GM21390 (cell line): ENCODE data around the gene FOXO1.

Source experiments
- ATAC-seq: cut with Tn5 transposase; IDR thresholded peaks from one replicate; pipeline ENCODE4 v1.9.1; 2021; ENCODE audit not compliant: unreplicated experiment

The FOXO1 gene

DNA sequence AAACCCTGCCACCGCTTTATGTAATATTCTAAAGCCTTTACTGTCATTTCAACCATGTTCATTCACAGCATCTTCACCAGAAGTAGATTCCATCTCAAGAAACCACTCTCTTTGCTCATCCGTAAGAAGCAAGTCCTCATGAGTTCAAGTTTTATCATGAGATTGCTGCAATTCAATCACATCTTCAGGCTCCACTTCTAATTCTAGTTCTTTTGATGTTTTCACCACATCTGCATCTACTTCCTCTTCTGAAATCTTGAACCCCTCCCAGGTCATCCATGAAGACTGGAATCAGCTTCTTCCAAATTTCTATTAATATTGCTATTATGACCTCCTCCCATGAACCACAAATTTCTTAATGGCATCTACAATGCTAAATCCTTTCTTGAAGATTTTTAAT is 83.9 kb downstream of the FOXO1 start:
- no peak for ATAC-seq

DNA sequence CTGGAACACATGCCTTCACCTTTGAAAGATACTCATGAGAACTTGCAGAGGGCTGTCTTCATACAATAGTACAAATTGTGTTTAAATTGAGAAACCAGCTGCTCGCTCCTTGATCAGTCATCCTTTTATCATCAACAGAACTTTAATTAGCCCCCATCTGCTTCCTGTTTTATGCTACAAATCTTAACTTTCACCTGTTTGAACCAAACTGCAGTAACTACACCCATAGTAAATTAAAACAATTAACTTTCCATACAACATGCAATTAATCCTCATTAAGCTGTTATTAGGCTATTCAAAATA is 85.2 kb downstream of the FOXO1 start:
- ATAC-seq, result no peak

DNA sequence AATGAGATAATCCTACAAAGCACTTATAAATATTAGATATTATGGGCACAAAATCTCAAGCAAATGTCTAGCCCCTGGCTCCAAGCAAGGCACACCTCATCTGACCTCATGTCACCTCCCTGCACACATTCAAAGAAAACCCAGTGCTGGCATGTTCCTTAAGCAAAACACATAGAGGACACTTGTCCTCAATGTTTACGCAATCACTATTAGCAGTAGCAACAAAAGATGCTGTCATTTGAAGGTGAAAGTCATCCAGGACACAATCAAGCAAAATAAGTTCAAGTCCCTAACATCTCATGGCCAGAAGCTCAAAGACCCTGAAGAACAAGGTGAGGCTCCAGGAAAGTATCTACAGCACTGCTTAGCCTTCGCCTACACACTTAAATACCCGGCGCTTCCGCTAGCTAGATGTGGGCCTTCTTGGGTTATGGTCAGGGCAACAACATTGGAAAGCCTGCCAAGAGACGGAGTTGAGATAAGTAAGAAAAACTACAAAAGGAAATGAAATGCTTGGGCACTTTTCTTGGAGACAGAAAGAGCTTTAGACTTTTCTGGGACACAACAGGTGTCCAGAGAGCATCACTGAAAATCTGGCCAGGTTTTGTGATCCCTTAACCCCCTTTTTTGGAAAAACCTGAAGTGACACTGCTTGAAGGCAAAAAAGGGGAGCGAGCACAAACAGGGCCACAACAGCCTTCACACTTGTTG is 85.7 kb downstream of the FOXO1 start:
- no peak for ATAC-seq

DNA sequence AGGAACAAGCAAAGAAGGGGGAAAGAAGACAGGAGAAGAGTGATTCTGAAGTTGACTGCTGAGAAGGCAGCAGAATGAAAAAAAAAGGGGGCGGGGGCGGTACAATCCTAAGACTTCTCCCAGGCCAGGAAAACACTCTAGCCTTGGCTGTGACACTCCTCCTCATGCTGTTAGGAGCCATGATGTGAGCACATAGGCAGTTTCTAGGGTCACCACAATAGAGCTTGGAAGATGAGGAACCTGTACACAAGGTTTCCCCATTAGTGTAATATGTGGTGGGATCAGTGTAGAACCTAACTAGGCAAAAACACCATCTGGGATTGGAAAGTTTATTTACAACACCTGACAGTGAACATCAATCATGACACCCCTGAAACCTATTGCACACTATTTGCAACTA is 86.9 kb downstream of the FOXO1 start:
- no peak for ATAC-seq

DNA sequence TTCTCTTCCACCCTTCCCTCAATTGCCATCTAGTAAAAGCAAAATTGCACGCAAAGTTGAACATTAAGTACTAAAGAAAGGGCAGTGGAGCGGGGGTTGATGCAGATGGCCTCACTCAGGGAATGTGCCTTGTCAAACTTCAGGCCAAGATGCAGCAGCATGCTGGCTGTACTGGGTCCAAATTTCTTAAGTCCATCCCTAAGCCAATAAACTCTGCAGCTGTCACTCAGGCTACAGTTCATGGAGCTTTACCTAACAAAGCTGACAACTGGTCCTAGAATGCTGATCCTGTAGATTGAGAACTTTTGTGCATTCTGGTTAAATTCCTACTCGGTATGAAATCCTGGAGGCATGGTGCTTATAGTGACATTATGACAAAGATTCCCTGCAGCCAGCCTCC is 88.4 kb downstream of the FOXO1 start:
- ATAC-seq, result no peak

DNA sequence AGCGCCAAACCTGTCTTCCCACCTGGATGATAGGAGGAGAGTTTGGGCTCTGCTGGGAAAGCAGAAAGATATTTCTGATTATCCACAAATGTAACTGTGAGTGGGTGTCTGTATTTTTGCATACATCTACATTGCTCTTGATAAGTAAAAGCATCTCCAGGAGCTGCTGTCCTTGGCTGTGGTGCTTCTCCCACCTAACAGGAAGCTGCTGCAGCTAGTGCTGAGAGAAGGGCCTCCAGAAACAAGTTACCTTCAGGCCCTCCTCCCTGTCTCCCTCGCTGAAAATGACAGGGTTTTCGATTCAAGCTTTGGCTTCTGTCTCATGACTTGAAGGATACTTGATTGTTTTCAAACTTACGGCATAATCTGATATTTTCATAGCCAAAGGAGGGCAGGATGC is 90.1 kb downstream of the FOXO1 start:
- no peak for ATAC-seq

DNA sequence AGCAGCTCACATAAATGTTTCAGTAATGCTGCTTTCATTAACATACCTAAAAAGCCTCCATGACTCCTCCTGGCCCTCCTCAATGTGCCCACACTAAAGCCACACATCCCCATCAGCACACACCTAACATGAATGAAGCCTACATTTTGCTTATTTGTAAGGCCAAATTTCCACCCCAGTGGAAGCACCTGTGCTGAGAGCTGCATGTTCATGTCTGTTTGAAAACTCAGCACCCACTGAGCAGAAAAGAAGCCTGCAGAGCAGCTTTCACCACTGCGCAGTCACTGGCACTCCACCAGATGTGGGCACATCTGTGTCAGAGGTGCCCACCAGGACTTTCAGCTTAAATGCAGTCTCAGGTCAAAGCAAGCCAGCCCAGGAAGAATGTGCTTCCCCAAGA is 93.5 kb downstream of the FOXO1 start:
- no peak for ATAC-seq

DNA sequence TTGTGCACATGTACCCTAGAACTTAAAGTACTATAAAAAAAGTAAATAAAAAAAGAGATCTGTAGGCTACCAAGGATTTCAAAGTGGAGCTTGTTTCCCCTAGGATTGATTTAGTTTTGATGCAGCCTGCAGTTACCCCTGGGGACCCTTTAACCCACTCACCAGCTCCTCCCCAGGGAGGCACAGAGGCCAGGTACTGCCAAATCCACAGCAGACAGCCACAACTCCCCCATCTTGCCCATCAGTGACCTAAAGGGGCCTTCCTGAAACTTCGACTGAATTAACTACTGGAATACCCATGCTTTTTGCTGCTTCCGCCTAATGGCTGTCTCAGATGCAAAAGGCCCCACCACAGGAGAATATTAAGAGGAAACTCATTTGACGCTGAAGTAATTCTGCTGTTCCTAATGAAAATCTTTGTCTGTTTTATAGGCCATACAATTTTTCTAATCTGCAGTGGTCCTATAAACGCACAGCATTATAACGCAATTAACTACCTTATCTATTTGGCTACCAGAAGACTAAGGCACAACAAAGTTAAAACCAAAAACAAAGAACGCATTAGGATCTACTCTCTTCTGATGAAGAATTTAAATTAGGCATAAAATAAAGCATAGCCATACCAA is 95.0 kb downstream of the FOXO1 start:
- no peak for ATAC-seq

DNA sequence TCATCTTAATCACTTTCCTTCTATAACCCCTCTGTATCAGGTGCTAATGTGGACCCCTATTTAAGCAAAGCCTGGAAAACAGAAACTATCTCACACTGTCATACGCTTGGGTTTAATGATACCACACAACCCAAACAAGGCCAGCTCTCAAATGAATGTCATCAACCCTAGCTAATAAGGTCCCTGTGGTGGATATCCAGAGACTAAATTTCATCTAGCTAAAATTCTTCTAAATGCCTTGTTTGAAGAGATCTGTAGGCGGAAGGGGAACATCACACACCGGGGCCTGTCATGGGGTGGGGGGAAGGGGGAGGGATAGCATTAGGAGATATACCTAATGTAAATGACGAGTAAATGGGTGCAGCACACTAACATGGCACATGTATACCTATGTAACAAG is 95.5 kb downstream of the FOXO1 start:
- no peak for ATAC-seq

DNA sequence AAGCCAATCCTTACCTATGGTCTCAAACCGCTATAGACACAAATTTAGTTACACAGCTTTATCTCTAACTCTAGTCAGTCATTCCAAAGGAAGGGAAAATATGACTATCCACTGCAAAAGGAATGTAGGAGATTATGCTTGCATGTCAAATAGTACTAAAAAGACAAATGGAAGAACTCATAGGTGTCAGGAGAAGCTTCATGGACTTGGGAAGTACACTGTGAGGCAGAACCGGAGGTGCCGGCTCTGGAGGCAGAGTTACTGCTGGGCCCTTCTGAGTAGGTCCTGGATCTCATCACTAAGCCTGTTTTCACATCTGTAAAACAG is 97.5 kb downstream of the FOXO1 start:
- ATAC-seq, result no peak

DNA sequence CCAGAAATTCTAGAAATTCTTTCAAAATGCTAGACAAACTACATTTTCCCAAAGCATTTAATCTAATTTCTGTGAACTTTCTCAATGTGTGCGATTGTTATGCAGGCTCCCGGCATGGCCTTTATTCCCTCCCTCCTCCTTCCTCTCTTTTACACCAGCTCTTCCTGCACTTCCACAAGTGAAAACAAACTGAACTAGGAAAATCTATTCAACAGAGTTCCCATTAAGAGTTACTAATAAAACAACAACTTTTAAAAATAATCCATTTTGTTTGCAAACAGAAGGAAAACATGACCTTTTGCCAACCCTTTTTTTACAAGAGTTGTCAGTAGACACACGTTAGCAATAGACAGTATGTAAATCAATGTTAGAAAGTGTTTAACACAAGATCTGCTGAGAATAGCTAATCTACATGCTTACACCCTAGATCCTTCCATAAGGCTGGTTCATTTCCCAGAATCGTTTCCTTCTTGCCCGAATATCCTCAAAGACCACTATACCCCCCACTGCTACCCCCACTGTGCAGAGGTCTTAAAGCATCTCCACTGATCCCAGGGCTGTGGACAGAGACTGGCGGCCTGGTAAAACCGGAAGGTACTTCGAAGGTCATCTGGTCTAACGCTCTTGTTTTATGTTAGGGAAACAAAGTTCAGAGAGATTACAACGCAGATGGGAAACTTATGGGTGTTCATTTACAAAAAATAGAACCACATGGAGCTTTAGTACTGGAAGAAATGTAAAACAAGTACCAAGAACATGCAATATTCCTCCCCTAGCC is 98.0 kb downstream of the FOXO1 start:
- ATAC-seq, result no peak

DNA sequence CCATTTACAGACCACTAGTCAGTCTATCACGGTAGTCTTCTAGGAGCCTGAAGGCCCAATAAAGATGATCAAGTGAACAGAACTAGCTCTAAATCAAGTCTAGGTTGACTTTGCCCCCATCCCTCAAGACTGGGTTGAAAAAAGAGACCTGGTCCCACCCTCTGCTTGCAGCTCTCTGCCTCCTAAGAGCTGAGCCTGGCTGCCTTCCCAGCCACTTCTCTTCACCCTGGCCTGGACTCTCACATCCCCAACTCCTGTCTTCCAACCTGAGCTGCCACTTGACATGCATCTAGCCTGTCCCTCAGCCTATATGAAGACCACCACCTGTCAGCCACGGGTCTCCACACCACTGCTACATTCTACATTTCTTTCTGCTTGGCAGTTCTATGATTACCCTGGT is 99.6 kb downstream of the FOXO1 start:
- no peak for ATAC-seq

DNA sequence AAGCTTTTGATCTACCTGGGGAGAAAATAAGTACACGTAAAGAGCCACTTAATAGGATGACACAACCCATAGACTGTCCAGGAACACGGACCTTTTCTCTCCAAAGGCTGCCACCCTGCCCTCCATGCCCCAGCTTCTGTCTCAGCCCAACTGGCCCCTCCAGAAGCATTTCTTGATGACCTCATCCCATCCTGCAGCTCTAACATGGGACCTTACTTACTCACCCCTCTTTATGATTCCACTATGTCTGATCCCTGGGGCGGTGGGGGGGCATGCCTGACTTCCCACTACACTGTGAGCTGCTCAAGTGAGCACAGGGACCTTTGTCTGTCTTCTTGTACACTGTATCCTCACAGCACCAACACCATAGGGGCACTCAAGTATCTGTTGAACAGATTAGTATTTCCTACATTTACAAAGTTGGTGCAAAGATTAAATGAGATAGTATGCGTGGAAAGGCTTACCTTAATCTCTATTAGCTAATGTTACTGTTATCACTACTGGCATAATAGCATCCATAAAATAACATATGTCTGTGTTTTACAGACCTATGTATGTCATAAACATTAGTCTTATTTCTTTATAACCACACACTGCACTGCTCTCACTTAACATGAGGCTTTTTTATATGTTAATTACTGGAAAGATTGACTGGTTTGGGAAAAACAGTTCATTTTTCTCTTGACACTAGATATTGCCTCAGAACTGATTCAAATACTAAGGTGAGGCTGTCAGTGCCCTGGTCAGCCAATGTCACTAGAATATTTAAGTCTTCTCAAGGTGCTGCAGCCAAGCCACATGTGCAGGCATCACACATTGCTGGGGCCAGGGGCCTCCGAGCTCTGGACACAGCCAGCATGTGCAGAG is 100.9 kb downstream of the FOXO1 start:
- no peak for ATAC-seq

DNA sequence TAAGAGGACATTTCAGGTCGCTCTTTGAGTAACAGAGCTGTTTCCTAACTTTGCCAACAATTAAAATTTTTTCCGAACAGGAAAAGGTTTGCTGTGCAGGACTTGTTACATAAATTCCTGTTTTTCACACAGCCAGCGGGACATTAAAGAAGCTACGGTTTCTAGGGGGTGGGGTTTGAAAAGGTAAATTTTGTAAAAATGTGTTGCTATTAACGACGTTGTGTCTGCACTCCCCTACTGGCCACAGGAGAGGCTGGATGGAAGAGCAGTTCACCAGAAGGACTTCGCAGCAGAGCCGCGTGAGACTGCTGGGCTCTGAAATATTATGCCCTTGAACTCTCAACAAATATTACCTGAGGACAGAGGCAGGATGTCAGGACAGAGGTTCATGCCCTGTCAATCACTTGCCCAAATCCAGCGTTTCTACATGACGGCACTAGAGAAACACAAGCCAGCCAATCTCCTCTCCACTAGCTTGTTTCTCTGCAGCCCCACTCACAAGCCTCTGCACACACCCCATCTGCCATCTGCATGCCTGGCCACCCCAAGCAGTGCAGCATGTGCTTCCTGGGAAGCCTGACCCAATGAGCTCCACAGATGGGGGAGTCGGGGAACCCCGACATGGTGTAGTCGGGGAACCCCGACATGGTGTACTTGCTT is 102.0 kb downstream of the FOXO1 start:
- ATAC-seq, result no peak

DNA sequence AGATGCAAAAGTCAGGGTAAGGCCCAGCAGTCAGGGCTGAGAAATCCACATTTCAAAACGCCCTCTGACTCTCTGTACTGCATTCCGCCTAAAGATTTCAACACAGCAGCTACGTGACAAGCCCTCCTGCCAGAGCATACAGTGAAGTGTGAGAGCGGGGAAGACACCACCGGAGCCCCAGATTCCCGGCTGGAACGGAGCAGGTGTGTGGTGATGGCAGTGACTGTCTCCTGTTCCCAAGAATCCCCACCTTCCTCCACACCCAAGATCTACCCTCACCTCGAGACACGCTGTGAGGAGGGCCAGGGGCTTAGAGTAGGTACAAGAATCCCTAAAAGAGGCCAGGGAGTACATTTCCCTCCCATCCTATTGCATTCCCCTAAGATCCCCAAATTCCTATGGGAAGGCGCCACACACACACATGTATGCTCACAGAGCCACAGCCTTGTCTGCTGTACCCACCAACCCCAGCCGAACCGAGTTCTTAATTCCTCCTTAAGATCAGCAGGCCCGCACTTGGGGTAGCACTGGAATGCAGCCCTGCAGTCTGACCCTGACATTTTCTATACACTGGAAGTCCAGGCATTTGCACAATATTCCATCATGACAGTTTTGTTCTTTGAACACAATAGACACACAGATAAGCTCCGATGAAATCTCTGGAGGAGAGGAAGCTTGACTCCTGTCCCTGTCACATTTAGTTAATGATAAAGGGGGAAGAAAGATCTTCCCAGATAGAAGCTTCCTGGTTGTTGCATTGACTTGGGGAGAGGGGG is 102.9 kb downstream of the FOXO1 start:
- ATAC-seq, result no peak

DNA sequence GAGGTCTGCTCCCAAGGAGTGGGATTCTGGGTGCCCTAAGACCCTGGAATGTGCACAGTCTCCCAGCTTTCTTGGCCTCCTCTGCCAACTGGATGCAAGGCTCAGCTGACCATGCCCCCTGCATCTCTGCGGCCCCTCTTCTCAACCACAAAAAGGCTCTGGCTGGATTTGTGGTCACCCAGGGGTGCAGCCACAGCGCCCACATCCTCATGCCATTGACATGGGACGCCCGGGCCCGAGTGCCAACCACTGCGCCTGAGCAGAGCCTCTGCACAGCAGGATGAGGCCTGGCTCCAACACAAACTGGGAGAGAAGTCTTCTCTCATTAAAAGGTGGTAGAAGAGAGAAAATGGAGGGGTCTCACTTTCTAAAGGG is 103.5 kb downstream of the FOXO1 start:
- no peak for ATAC-seq

DNA sequence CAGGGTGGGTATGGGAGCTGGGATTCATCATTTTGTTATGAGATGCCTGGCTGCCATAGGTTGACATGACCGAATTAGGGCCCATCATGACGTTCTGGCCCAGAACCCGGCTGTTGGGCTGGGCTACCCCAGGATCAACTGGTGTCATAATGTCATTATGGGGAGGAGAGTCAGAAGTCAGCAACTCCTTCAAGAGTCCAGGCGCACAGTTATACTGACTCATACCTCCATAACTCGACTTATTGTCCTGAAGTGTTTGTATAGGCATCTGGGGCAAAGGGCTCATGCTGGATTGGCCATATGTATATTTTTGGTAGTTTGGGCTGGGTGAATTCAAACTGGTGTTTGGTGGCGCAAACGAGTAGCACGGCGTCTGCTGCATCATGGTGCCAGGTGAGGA is 106.5 kb downstream of the FOXO1 start:
- ATAC-seq, result no peak

DNA sequence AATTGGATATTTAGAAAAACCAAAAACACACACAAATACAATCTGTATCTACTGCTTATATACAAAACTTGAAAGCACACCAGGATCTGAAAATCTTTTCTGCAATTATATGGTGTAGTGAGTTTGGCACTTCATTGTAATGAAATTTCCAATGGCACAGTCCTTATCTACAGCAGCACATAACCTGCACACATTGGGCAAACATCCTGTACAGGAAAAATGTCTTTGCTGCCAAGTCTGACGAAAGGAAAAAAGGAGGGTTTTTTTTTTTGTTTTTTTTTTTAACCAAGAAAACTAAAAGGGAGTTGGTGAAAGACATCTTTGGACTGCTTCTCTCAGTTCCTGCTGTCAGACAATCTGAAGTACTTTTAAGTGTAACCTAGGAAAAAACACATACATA is 107.8 kb downstream of the FOXO1 start:
- no peak for ATAC-seq

DNA sequence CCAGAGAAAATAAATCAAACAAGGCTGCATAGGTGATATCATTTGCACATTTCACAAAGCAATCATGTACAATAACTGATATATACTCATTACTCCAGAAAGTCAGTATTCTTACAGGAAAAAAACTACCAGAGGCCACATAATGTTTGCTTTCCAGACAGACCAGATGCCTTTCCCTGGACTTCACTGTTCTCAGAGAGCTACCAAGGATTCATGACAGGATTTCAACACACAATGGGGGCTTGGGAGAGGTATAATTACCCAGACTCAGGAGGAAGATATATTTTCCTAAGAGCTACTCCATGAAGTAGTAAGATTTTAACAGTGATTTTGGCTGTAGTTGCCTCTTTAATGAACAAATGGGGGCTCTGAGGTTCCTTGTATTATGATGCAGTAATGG is 110.0 kb downstream of the FOXO1 start:
- ATAC-seq, result no peak

DNA sequence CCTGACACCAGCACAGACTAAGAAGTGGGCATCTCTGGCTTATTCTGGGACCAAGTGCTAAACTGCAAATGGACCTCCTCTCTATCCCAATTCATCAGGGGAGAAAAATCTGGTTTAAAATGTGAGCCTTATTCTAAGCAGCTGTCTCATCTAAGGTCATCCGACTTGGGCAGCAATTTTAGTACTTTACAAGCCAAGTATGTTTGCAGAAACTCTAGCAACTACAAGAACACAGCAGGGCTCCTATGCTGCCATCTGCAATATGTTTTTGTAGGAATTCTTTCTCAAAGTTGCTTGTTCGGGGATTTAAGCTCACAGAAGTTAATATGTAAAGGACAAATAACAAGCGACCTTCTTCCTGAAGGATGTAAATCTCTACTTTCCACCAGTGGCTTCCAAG is 113.1 kb downstream of the FOXO1 start:
- no peak for ATAC-seq

DNA sequence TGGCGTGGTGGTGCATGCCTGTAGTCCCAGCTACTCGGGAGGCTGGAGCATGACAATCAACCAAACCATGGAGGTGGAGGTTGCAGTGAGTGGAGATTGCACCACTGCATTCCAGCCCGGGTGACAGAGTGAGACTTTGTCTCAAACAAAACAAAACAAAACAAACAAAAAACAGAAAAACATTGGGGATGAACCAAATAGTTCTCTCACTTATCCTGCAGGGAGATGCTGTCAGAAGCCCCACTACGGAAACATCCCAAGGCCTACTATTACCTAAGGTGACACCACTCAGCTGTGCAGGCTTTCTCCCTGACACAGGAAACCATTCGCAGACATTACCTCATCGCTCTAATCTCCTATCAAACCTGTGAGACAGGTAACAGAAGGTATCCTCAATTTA is 113.5 kb downstream of the FOXO1 start:
- ATAC-seq, result no peak
